Esophagus muscularis mucosa (tissue), 4 donors: Measurements from ENCODE around the gene SPTSSB. TPM values are rescaled to one million over a fixed set of nuclear protein-coding genes. Genes with fewer than 3 reads are reported as not detected.

Experiments used
- DNase-seq: peaks from one replicate; pipeline ENCODE4 v3.0.0-alpha.2; 2017; ENCODE audit errors: extremely low spot score
- H3K27ac ChIP-seq, 4 donors: fragments of 200-600 bp; sonication (generic); replicated peaks in 1 of 4; 1 replicate in 3 of 4; 2 replicates in 1 of 4; pipeline ENCODE4 v1.5.1; 2016 to 2019; ENCODE audit warnings: mild to moderate bottlenecking in 1 of 4
- H3K27me3 ChIP-seq, 4 donors: fragments of 200-600 bp; sonication (generic); one replicate each; pipeline versions ENCODE4 v1.5.1 to v1.6.0; 2016 to 2019
- H3K36me3 ChIP-seq, 4 donors: fragments of 200-600 bp; sonication (generic); one replicate each; pipeline ENCODE4 v1.5.1; 2016 to 2019
- H3K4me1 ChIP-seq, 4 donors: fragments of 200-600 bp; sonication (generic); one replicate each; pipeline ENCODE4 v1.5.1; 2016 to 2019
- H3K4me3 ChIP-seq, 4 donors: fragments of 200-600 bp; sonication (generic); 1 replicate in 2 of 4; 2 replicates in 2 of 4; pipeline ENCODE4 v1.5.1; 2016 to 2019; ENCODE audit warnings: mild to moderate bottlenecking in 4 of 4, moderate library complexity in 1 of 4
- H3K9me3 ChIP-seq, 4 donors: fragments of 200-600 bp; sonication (generic); 1 replicate in 3 of 4; 2 replicates in 1 of 4; pipeline ENCODE4 v1.5.1; 2016 to 2019
- EP300 ChIP-seq: sonication (generic); formaldehyde crosslinking; IDR thresholded peaks from one replicate; pipeline ENCODE4 v1.6.1; 2017; ENCODE audit warnings: antibody characterized with exemption
- POLR2A ChIP-seq: fragments of 450-650 bp; IDR thresholded peaks from one replicate; pipeline ENCODE4 v1.6.1; 2017; ENCODE audit warnings: antibody characterized with exemption, moderate library complexity, mild to moderate bottlenecking, low read depth
- POLR2AphosphoS5 ChIP-seq, 2 donors: sonication (generic); formaldehyde crosslinking; IDR thresholded peaks; one replicate each; pipeline ENCODE4 v1.6.1; 2017; ENCODE audit warnings: antibody characterized with exemption in 2 of 2
- WGBS: methylation state at CpG from one replicate; pipeline ENCODE4 v1.1.5; 2018; 5-methylcytosine and 5-hydroxymethylcytosine counted together
- intact Hi-C: fragments of 100-400 bp; cut with DNase I; formaldehyde crosslinking; loops from one replicate; pipeline ENCODE4 v1.15.1; 2023
- total RNA-seq, 4 donors: library from RNA; depleted of rRNA; stranded (reverse); fragments of >200 nt; gene quantifications; one replicate each; pipeline versions ENCODE4 v1.1.0 to v1.2.1, GENCODE V29; 2016
- TF ChIP-seq, protein P1 (sequence below), 3 experiments: fragments of 200-600 bp in 2 of 3; fragments of 450-650 bp in 1 of 3; sonication (generic) in 2 of 3; IDR thresholded peaks; one replicate each; pipeline ENCODE4 v1.5.1; 2017 to 2019; ENCODE audit warnings: antibody characterized with exemption in 3 of 3, mild to moderate bottlenecking in 2 of 3, moderate library complexity in 1 of 3

SPTSSB gene
- total RNA-seq, 4 donors from 2014 or later: 0.13 TPM; not detected in 3

DNA sequence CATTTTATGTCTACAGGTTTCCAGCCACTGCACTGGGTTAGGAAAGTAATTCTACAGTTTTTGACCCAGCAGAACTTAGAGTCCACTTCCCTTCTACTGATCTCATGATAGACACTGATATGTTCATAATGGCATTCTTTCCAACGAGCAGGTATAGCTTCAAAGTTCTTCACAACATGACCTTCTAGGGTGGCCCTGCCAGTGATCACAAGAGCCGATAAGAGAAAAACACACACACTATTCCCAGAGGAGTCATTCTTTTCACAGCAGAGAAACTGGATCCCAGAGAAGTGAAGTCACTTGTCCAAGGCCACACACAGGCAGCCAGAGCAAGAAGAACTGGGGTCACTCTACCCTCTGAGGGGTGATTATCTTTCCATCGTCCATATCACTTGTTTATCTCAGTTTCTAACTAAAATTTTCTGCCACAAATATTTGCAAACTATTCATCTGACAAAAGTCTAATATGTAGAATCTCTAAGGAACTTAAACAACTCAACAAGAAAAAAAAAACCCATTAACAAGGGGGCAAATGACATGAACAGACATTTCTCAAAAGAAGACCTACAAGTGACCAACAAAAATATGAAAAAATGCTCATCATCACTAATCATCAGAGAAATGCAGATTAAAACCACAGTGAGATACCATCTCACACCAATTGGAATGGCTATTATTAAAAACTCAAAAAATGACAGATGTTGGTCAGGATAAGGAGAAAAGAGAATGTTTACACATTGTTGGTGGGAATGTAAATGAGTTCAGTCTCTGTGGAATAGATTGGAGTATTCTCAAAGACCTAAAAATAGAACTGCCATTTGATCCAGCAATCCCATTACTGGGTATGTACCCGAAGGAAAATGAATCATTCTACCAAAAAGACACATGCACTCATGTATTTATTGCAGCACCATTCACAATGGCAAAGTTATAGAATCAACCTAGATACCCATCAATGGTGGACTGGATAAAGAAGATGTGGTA, 31.5 kb downstream of the SPTSSB start:
- Histone ChIP-seq H3K27ac (no peak overlapping the region), H3K36me3 (no peaks in the 10 kb centered on the region), H3K4me1 (no peaks in the 10 kb centered on the region), H3K4me3 (no peak overlapping the region), H3K9me3 (no peaks in the 10 kb centered on the region), H3K27me3 (no peaks in the 10 kb centered on the region)
- TF ChIP-seq POLR2A (no peak), POLR2AphosphoS5 (IDR thresholded peaks at IDR 0.05) (no peak), EP300 (no peak)
- TF ChIP-seq, protein P1, sequence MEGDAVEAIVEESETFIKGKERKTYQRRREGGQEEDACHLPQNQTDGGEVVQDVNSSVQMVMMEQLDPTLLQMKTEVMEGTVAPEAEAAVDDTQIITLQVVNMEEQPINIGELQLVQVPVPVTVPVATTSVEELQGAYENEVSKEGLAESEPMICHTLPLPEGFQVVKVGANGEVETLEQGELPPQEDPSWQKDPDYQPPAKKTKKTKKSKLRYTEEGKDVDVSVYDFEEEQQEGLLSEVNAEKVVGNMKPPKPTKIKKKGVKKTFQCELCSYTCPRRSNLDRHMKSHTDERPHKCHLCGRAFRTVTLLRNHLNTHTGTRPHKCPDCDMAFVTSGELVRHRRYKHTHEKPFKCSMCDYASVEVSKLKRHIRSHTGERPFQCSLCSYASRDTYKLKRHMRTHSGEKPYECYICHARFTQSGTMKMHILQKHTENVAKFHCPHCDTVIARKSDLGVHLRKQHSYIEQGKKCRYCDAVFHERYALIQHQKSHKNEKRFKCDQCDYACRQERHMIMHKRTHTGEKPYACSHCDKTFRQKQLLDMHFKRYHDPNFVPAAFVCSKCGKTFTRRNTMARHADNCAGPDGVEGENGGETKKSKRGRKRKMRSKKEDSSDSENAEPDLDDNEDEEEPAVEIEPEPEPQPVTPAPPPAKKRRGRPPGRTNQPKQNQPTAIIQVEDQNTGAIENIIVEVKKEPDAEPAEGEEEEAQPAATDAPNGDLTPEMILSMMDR (IDR thresholded peaks at IDR 0.05): no peak
- 49% methylated on average over 4 of the region's 4 CpGs for WGBS
- intact Hi-C loops: no loop called here
- DNase-seq: no peak

DNA sequence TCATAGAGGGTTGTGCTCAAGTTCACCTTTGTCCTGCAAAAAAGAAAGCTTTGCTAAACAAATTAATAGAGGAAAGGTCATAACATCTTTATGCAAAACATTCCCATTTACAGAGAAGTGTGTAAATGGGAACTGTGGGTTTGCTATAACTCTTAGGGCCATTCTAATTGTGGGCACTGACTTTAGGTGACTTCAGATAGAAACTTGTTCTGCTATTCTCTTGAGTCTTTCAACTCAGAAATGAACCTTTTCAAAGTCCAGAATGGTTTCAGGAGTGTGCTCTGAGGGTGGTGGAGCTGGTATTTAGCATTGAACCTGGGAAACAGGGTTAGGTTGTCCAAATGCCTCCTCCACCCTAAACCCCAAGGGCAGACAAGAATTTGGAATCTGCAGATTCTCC, 34.0 kb downstream of the SPTSSB start:
- Histone ChIP-seq H3K4me1 (no peaks in the 10 kb centered on the region), H3K36me3 (no peaks in the 10 kb centered on the region), H3K27me3 (no peaks in the 10 kb centered on the region), H3K9me3 (no peaks in the 10 kb centered on the region), H3K4me3 (no peak overlapping the region), H3K27ac (no peak overlapping the region)
- intact Hi-C loops: no loop called here
- no peak for TF ChIP-seq EP300
- no peak for DNase-seq

DNA sequence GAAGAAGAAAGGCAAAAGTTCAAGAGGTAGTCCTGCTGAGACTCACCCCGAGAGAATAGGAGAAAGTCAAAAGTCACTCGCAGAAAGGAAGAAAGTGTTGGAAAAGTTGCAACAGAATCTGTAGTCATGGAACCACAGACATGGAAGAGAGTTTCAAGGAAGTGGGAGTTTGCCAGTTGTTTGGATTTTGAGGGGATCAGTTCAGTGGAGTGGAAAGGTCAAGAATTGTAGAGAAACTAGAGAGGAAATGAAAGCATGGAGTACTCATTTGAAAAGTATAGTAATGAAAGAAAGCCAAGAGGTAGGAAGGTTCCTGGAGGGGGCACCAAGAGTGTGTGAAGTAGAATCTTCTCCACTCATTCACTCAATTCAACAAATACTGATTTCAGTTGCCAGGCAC, 34.7 kb downstream of the SPTSSB start:
- intact Hi-C loops: no loop called here
- 91% methylated on average over 2 of the region's 2 CpGs for WGBS

DNA sequence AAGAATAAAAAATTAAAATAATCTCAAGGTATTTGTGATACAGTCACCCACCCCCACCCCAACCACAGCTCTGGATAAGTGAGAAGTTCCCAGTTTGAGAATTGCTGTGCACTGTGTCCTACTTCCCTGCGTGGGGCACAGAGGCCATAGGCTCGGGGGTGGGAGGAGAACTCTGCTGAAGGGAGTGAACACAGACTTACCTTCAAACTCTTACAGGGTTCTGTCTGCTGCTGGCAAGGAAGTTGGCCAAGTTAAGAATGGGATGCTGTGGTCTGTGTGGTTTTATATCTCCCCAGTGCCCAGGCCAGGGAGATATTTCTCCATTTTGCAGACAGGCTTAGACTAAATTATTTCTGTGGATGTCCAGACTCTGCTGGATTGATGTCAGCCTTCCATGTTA, 37.6 kb downstream of the SPTSSB start:
- no peaks in the 10 kb centered on the region for H3K27me3 ChIP-seq
- H3K4me3 ChIP-seq: no peak overlapping the region
- no peaks in the 10 kb centered on the region for H3K4me1 ChIP-seq
- WGBS: 58% methylated on average over 2 of the region's 2 CpGs
- TF ChIP-seq POLR2AphosphoS5 (IDR thresholded peaks at IDR 0.05): no peak
- TF ChIP-seq, protein P1 (IDR thresholded peaks at IDR 0.05): no peak
- TF ChIP-seq POLR2A: no peak
- TF ChIP-seq EP300: no peak
- DNase-seq: no peak
- no peaks in the 10 kb centered on the region for H3K9me3 ChIP-seq
- intact Hi-C loops: no loop called here
- H3K36me3 ChIP-seq: no peaks in the 10 kb centered on the region
- H3K27ac ChIP-seq: no peak overlapping the region

More for the DNA sequence above, 34.7 kb downstream of the SPTSSB start:
- DNase-seq: no peak
- Histone ChIP-seq H3K36me3 (no peaks in the 10 kb centered on the region), H3K4me3 (no peak overlapping the region), H3K4me1 (no peaks in the 10 kb centered on the region), H3K9me3 (no peaks in the 10 kb centered on the region), H3K27ac (no peak overlapping the region), H3K27me3 (no peaks in the 10 kb centered on the region)
- TF ChIP-seq POLR2AphosphoS5 (IDR thresholded peaks at IDR 0.05) (no peak), EP300 (no peak), POLR2A (no peak)
- TF ChIP-seq, protein P1 (IDR thresholded peaks at IDR 0.05): no peak

DNA sequence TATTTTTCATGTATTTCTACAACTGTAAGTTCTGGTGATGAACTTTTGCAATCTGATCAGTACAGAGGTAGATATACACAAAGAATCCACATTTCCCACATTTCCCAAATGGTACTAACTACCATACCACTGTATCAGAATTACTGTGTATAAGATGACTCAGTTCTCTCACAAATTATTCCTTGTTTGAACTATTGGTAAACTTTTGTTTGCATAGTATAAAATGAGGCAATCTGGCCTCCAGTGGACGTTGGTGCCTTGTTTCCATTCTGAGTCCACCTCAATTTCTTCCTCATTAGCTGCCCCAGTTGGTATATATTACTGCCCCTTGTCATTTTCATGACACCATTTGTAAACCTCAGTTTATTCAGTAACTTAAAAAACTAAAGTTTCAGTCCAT, 38.5 kb downstream of the SPTSSB start:
- Histone ChIP-seq H3K36me3 (no peaks in the 10 kb centered on the region), H3K27ac (no peak overlapping the region), H3K27me3 (no peaks in the 10 kb centered on the region), H3K4me3 (no peak overlapping the region), H3K4me1 (no peaks in the 10 kb centered on the region), H3K9me3 (no peaks in the 10 kb centered on the region)
- DNase-seq: no peak
- no peak for TF ChIP-seq EP300
- TF ChIP-seq POLR2AphosphoS5 (IDR thresholded peaks at IDR 0.05): no peak
- TF ChIP-seq, protein P1 (IDR thresholded peaks at IDR 0.05): no peak
- TF ChIP-seq POLR2A: no peak
- 50% methylated on average over 1 of the region's 1 CpG for WGBS
- intact Hi-C loops: no loop called here
